ENCODE measurements around the gene BGN. TPM values are rescaled to one million over a fixed set of nuclear protein-coding genes. Genes with fewer than 3 reads are reported as not detected.

Gene BGN
- total RNA-seq, 1 experiment from 2014 or later = 1.2 TPM

GRCh38 chrX:153527208-153527607 lies 32.4 kb downstream of the BGN start:
- Histone ChIP-seq H2AFZ (ENCODE audit: low read length) (no peak overlapping the region), H2BK120ac (ENCODE audit: low read depth, low read length, poor library complexity, severe bottlenecking) (no peak overlapping the region), H2BK12ac (ENCODE audit: insufficient read length, low read depth, low read length) (no peak overlapping the region), H2AK5ac (ENCODE audit: insufficient read length, low read length) (no peak overlapping the region), H3K27me3 (ENCODE audit: insufficient read depth, low read length) (no peaks in the 10 kb centered on the region), H2BK20ac (ENCODE audit: low read depth, low read length, poor library complexity, severe bottlenecking) (no peak overlapping the region), H3K23me2 (ENCODE audit: insufficient read length, low read depth, low read length, poor library complexity, severe bottlenecking) (no peaks in the 10 kb centered on the region), H3K56ac (ENCODE audit: insufficient read length, low read depth, low read length) (no peak overlapping the region), H3K27ac (ENCODE audit: insufficient read length, low read depth, low read length) (no peak overlapping the region), H3K18ac (ENCODE audit: insufficient read length, low read depth, low read length) (no peak overlapping the region), H2BK15ac (ENCODE audit: low read depth, low read length) (no peak overlapping the region), H3K4me1 (ENCODE audit: insufficient read depth, low read length) (no peaks in the 10 kb centered on the region), H3K4ac (ENCODE audit: low read depth, low read length) (no peak overlapping the region), H3K79me1 (ENCODE audit: insufficient read depth, low read depth, low read length, poor library complexity, severe bottlenecking) (no peaks in the 10 kb centered on the region), H3K4me2 (ENCODE audit: insufficient read depth, insufficient read length, low read length) (no peak overlapping the region), H4K8ac (replicated peaks; ENCODE audit: insufficient read length, low read depth, low read length) (no peak overlapping the region), H3K14ac (ENCODE audit: insufficient read depth, low read length) (no peak overlapping the region), H3K79me2 (ENCODE audit: insufficient read depth, low read length) (no peaks in the 10 kb centered on the region), H3T11ph (ENCODE audit: low read length) (no peak overlapping the region), H2BK5ac (ENCODE audit: insufficient read length, low read length) (no peak overlapping the region), H4K20me1 (ENCODE audit: control insufficient read depth, insufficient read depth, insufficient read length) (no peaks in the 10 kb centered on the region), H3K9me3 (ENCODE audit: control insufficient read depth, low read depth, low read length) (peaks cover 45% of the 10 kb centered on the region), H4K5ac (ENCODE audit: insufficient read length, low read depth, low read length) (no peak overlapping the region), H4K91ac (ENCODE audit: insufficient read length, low read depth, low read length) (no peak overlapping the region), H3K9ac (ENCODE audit: extremely low read depth, insufficient read length, low read length) (no peak overlapping the region), H3K23ac (ENCODE audit: insufficient read length, low read depth, low read length) (no peak overlapping the region)
- no peak for DNase-seq
- H3K4me3 Mint-ChIP-seq = no peak overlapping the region
- H3K27ac Mint-ChIP-seq = no peak overlapping the region
- peaks cover 65 to 66% of the 10 kb centered on the region in 2 experiments for H3K9me3 Mint-ChIP-seq
- TF ChIP-seq, protein P1, sequence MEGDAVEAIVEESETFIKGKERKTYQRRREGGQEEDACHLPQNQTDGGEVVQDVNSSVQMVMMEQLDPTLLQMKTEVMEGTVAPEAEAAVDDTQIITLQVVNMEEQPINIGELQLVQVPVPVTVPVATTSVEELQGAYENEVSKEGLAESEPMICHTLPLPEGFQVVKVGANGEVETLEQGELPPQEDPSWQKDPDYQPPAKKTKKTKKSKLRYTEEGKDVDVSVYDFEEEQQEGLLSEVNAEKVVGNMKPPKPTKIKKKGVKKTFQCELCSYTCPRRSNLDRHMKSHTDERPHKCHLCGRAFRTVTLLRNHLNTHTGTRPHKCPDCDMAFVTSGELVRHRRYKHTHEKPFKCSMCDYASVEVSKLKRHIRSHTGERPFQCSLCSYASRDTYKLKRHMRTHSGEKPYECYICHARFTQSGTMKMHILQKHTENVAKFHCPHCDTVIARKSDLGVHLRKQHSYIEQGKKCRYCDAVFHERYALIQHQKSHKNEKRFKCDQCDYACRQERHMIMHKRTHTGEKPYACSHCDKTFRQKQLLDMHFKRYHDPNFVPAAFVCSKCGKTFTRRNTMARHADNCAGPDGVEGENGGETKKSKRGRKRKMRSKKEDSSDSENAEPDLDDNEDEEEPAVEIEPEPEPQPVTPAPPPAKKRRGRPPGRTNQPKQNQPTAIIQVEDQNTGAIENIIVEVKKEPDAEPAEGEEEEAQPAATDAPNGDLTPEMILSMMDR (conservative IDR thresholded peaks at IDR 0.05) = no peak
- WGBS (ENCODE audit: extremely low coverage, insufficient read length, low lambda C conversion rate) = no CpG with 5 or more reads among the region's 15 CpGs
- no peaks in the 10 kb centered on the region for H3K4me1 Mint-ChIP-seq
- peaks cover 0 to 5% (median 2%) of the 10 kb centered on the region in 3 experiments; a peak in 3 of 7 replicates for H3K36me3 Mint-ChIP-seq (ENCODE audit: insufficient read depth in 1 of 3, low read depth in 3 of 3)
- peaks cover 4% of the 10 kb centered on the region for H3K27me3 Mint-ChIP-seq (ENCODE audit: low read depth)
